Measurements from ENCODE around the gene FANCC. TPM values are rescaled to one million over a fixed set of nuclear protein-coding genes. Genes with fewer than 3 reads are reported as not detected.

The FANCC gene
- total and polyA plus RNA-seq, 2 experiments from 2014 or later = 5.0 to 5.3 TPM

DNA sequence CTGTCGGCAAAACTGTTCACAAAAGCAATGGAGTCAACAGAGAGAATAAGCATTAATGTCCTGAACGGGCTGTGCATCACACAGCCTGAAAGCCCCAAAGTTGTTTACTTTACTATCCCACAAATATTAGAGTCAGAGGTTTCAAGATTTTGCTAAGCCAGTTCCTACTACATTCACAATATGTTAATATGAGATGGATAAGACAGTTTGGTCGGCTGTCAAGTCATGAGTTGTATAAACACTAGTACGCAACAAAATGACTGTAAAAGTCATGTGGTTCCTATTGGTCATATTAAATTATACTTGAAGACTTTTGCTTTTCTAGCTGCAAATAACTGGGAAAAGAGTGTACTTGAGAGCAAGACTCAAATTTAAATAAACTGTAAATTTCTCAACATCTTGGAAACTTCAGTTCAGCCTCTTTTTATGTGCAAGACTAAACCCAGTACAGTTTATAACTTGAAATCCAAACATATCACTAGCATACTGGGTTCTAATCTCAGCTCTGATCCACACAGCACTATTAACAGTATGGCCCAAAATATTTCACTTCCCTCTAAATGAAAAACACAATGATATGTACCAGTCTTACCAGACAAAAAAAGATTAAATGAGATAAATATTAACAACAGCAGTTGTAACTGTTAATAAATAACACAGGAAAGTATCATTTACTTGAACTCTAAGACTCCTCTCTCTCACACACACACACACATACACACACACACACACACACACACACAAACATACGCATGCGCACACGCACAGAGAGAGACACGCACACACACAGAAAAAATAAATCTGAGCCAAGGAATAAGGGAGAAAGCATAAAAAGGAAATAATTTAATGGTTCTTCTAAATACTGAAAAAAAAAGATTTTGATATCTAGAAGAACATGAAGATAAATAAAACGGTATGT, 33.1 kb downstream of the FANCC start:
- Histone ChIP-seq H3K27ac (no peak overlapping the region), H3K9me3 (ENCODE audit: low read depth) (peaks cover 7% of the 10 kb centered on the region), H2AFZ (0 out of 2 replicates have a peak overlapping the region, but pooled peaks have one; percentile 9), H3K36me3 (ENCODE audit: low read depth) (no peaks in the 10 kb centered on the region), H4K20me1 (ENCODE audit: insufficient read depth) (no peaks in the 10 kb centered on the region), H3K4me1 (ENCODE audit: insufficient read depth) (peaks cover 8% of the 10 kb centered on the region; the same call in 1 of the 2 replicates), H3K4me2 (ENCODE audit: unreplicated experiment) (no peak overlapping the region), H3K27me3 (replicated peaks; ENCODE audit: insufficient read depth) (no peaks in the 10 kb centered on the region), H3F3A (ENCODE audit: insufficient read depth) (no peaks in the 10 kb centered on the region), H3K9ac (no peak overlapping the region), H3K9me2 (ENCODE audit: insufficient read depth) (no peaks in the 10 kb centered on the region), H3K79me2 (ENCODE audit: insufficient read depth) (peaks cover 14% of the 10 kb centered on the region; the same call in 1 of the 2 replicates), H3K4me3 (no peak overlapping the region)
- no peak for TF ChIP-seq EZH2phosphoT487 (IDR thresholded peaks at IDR 0.05; ENCODE audit: insufficient read depth, low read depth)
- no peak for TF ChIP-seq EZH2 (IDR thresholded peaks at IDR 0.05; ENCODE audit: insufficient read depth, poor library complexity, severe bottlenecking)
- WGBS, 2 experiments (ENCODE audit: low coverage in 1 of 2, low lambda C conversion rate in 2 of 2, missing lambda C conversion rate in 2 of 2) = 69 to 73% methylated on average over 9 of the region's 9 CpGs
- DNase-seq = peak; percentile 46
- in situ Hi-C loops (cut with MboI) = no loop called here

DNA sequence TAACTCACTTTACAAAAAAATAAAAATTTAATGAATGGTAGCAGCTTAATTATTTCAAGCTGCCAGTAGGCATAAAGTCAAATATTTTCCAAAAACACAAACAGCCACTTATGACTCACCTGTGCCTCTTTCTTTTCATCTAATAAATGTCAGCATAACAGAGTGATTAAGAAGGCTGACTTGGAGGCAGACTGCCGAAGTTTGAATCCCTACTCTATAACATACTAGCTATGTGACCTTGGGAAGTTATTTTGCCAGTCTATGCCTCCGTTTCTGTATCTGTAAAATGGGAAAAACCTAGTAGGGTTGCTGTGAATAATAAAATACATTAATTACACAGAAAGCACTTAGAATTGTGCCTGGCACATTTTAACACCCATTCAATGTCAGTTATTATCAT, 33.8 kb downstream of the FANCC start:
- Histone ChIP-seq H3K9me3 (ENCODE audit: low read depth) (peaks cover 7% of the 10 kb centered on the region), H3K9me2 (ENCODE audit: insufficient read depth) (no peaks in the 10 kb centered on the region), H3K36me3 (ENCODE audit: low read depth) (no peaks in the 10 kb centered on the region), H3F3A (ENCODE audit: insufficient read depth) (no peaks in the 10 kb centered on the region), H3K4me3 (no peak overlapping the region), H3K4me1 (ENCODE audit: insufficient read depth) (peaks cover 8% of the 10 kb centered on the region; the same call in 1 of the 2 replicates), H3K27ac (no peak overlapping the region), H3K79me2 (ENCODE audit: insufficient read depth) (peaks cover 14% of the 10 kb centered on the region; the same call in 1 of the 2 replicates), H4K20me1 (ENCODE audit: insufficient read depth) (no peaks in the 10 kb centered on the region), H2AFZ (0 out of 2 replicates have a peak overlapping the region, but pooled peaks have one; percentile 9), H3K27me3 (replicated peaks; ENCODE audit: insufficient read depth) (no peaks in the 10 kb centered on the region), H3K9ac (no peak overlapping the region), H3K4me2 (ENCODE audit: unreplicated experiment) (no peak overlapping the region)
- TF ChIP-seq EZH2phosphoT487 (IDR thresholded peaks at IDR 0.05; ENCODE audit: insufficient read depth, low read depth) = no peak
- no peak for TF ChIP-seq EZH2 (IDR thresholded peaks at IDR 0.05; ENCODE audit: insufficient read depth, poor library complexity, severe bottlenecking)
- in situ Hi-C loops (cut with MboI) = no loop called here
- 44 to 47% methylated on average over 2 of the region's 2 CpGs for WGBS, 2 experiments (ENCODE audit: low coverage in 1 of 2, low lambda C conversion rate in 2 of 2, missing lambda C conversion rate in 2 of 2)
- peak; percentile 15 for DNase-seq

GRCh38 chr9:95282332-95282731, 35.2 kb downstream of the FANCC start:
- Histone ChIP-seq H3K4me3 (no peak overlapping the region), H3K4me2 (ENCODE audit: unreplicated experiment) (no peak overlapping the region), H3K9me3 (ENCODE audit: low read depth) (peaks cover 7% of the 10 kb centered on the region), H3F3A (ENCODE audit: insufficient read depth) (no peaks in the 10 kb centered on the region), H3K36me3 (ENCODE audit: low read depth) (no peaks in the 10 kb centered on the region), H3K79me2 (ENCODE audit: insufficient read depth) (peaks cover 14% of the 10 kb centered on the region; the same call in 1 of the 2 replicates), H3K4me1 (ENCODE audit: insufficient read depth) (peaks cover 8% of the 10 kb centered on the region; the same call in 1 of the 2 replicates), H2AFZ (no peak overlapping the region), H3K9ac (no peak overlapping the region), H3K27me3 (replicated peaks; ENCODE audit: insufficient read depth) (no peaks in the 10 kb centered on the region), H3K27ac (no peak overlapping the region), H3K9me2 (ENCODE audit: insufficient read depth) (no peaks in the 10 kb centered on the region), H4K20me1 (ENCODE audit: insufficient read depth) (no peaks in the 10 kb centered on the region)
- TF ChIP-seq EZH2 (IDR thresholded peaks at IDR 0.05; ENCODE audit: insufficient read depth, poor library complexity, severe bottlenecking) (no peak), EZH2phosphoT487 (IDR thresholded peaks at IDR 0.05; ENCODE audit: insufficient read depth, low read depth) (no peak)
- in situ Hi-C loops (cut with MboI) = no loop called here
- no peak for DNase-seq

GRCh38 chr9:95280745-95281144, 36.8 kb downstream of the FANCC start:
- TF ChIP-seq EZH2 (IDR thresholded peaks at IDR 0.05; ENCODE audit: insufficient read depth, poor library complexity, severe bottlenecking) (no peak), EZH2phosphoT487 (IDR thresholded peaks at IDR 0.05; ENCODE audit: insufficient read depth, low read depth) (no peak)
- Histone ChIP-seq H3K27ac (no peak overlapping the region), H3K4me2 (ENCODE audit: unreplicated experiment) (no peak overlapping the region), H3K4me3 (no peak overlapping the region), H3K36me3 (ENCODE audit: low read depth) (no peaks in the 10 kb centered on the region), H3K4me1 (ENCODE audit: insufficient read depth) (peaks cover 8% of the 10 kb centered on the region; the same call in 1 of the 2 replicates), H3K9me2 (ENCODE audit: insufficient read depth) (no peaks in the 10 kb centered on the region), H3F3A (ENCODE audit: insufficient read depth) (no peaks in the 10 kb centered on the region), H3K9ac (no peak overlapping the region), H3K27me3 (replicated peaks; ENCODE audit: insufficient read depth) (no peaks in the 10 kb centered on the region), H2AFZ (no peak overlapping the region), H4K20me1 (ENCODE audit: insufficient read depth) (no peaks in the 10 kb centered on the region), H3K79me2 (ENCODE audit: insufficient read depth) (peaks cover 14% of the 10 kb centered on the region; the same call in 1 of the 2 replicates), H3K9me3 (ENCODE audit: low read depth) (peaks cover 7% of the 10 kb centered on the region)
- DNase-seq = no peak
- 93 to 100% methylated on average over 1 of the region's 1 CpG for WGBS, 2 experiments (ENCODE audit: low coverage in 1 of 2, low lambda C conversion rate in 2 of 2, missing lambda C conversion rate in 2 of 2)
- in situ Hi-C loops (cut with MboI) = no loop called here
